ENCODE data around the gene DCLK1. TPM values are rescaled to one million over a fixed set of nuclear protein-coding genes. Genes with fewer than 3 reads are reported as not detected.

The DCLK1 gene
- total RNA-seq, 6 experiments from 2014 or later = 0.07 to 0.12 (median 0.10) TPM; not detected in 2

- Histone ChIP-seq H3K27ac (no peak overlapping the region), H3K9me3 (no peaks in the 10 kb centered on the region), H3K4me1 (no peaks in the 10 kb centered on the region), H3K27me3 (no peaks in the 10 kb centered on the region), H3K4me3 (no peak overlapping the region), H3K36me3 (no peaks in the 10 kb centered on the region)
- WGBS (ENCODE audit: insufficient coverage, low coverage, low lambda C conversion rate, missing lambda C conversion rate) = 38% methylated on average over 1 of the region's 1 CpG
- TF ChIP-seq CTCF (IDR thresholded peaks at IDR 0.05) = no peak
- no peak for TF ChIP-seq POLR2A (IDR thresholded peaks at IDR 0.05)
- no peak for ATAC-seq
- intact Hi-C loops (cut with DNase I) = no loop called here
- DNase-seq = no peak
Measured at GRCh38 chr13:35903075-35903474, 228.1 kb downstream of the DCLK1 start.

GRCh38 chr13:35898041-35898440 is 233.1 kb downstream of the DCLK1 start:
- 80% methylated on average over 1 of the region's 1 CpG for WGBS (ENCODE audit: insufficient coverage, low coverage, low lambda C conversion rate, missing lambda C conversion rate)
- TF ChIP-seq CTCF (IDR thresholded peaks at IDR 0.05) (no peak), POLR2A (IDR thresholded peaks at IDR 0.05) (no peak)

GRCh38 chr13:35894636-35895035 is 236.5 kb downstream of the DCLK1 start:
- H3K27me3 ChIP-seq = no peaks in the 10 kb centered on the region
- H3K36me3 ChIP-seq = no peaks in the 10 kb centered on the region
- H3K4me3 ChIP-seq = no peak overlapping the region
- H3K4me1 ChIP-seq = peaks cover 0 to 13% (median 4%) of the 10 kb centered on the region in 4 donors
- ATAC-seq = no peak
- no peaks in the 10 kb centered on the region for H3K9me3 ChIP-seq
- DNase-seq = no peak
- WGBS (ENCODE audit: insufficient coverage, low coverage, low lambda C conversion rate, missing lambda C conversion rate) = 100% methylated on average over 1 of the region's 3 CpGs
- TF ChIP-seq POLR2A (IDR thresholded peaks at IDR 0.05) = no peak
- TF ChIP-seq CTCF (IDR thresholded peaks at IDR 0.05) = no peak
- intact Hi-C loops (cut with DNase I) = no loop called here
- H3K27ac ChIP-seq = no peak overlapping the region

More at GRCh38 chr13:35898041-35898440, 233.1 kb downstream of the DCLK1 start:
- DNase-seq (no peak), ATAC-seq (no peak)
- intact Hi-C loops (cut with DNase I) = no loop called here
- no peaks in the 10 kb centered on the region for H3K36me3 ChIP-seq
- H3K27ac ChIP-seq = no peak overlapping the region
- no peak overlapping the region for H3K4me3 ChIP-seq
- peaks cover 0 to 8% (median 3%) of the 10 kb centered on the region in 4 donors for H3K4me1 ChIP-seq
- H3K9me3 ChIP-seq = no peaks in the 10 kb centered on the region
- H3K27me3 ChIP-seq = no peaks in the 10 kb centered on the region

- Histone ChIP-seq H3K36me3 (no peaks in the 10 kb centered on the region), H3K27me3 (no peaks in the 10 kb centered on the region), H3K9me3 (no peaks in the 10 kb centered on the region), H3K4me3 (peak overlapping the region in 1 of 3 donors; percentile 7), H3K4me1 (peaks cover 0 to 13% (median 4%) of the 10 kb centered on the region in 4 donors), H3K27ac (no peak overlapping the region)
- TF ChIP-seq CTCF (IDR thresholded peaks at IDR 0.05) (no peak), POLR2A (IDR thresholded peaks at IDR 0.05) (no peak)
- 24% methylated on average over 6 of the region's 6 CpGs for WGBS (ENCODE audit: insufficient coverage, low coverage, low lambda C conversion rate, missing lambda C conversion rate)
- no peak for DNase-seq
- peak; percentile 85 to 93 (median 90) for ATAC-seq
- intact Hi-C loops (cut with DNase I) = no loop called here
Measured at GRCh38 chr13:35892837-35893814, 238.1 kb downstream of the DCLK1 start.

Data from right lobe of liver (tissue), 6 donors.